22Rv1 (cell line): ENCODE measurements around the gene GALNT17.

ENCODE experiments used
- ZFX ChIP-seq: fragments of 450-650 bp; IDR thresholded peaks from 2 replicates; pipeline ENCODE4 v1.6.1; 2017; ENCODE audit warnings: antibody characterized with exemption, borderline replicate concordance
- TF ChIP-seq, protein P1 (sequence below): fragments of 450-650 bp; IDR thresholded peaks from 2 replicates; pipeline ENCODE4 v1.5.1; 2017; ENCODE audit warnings: mild to moderate bottlenecking

DNA sequence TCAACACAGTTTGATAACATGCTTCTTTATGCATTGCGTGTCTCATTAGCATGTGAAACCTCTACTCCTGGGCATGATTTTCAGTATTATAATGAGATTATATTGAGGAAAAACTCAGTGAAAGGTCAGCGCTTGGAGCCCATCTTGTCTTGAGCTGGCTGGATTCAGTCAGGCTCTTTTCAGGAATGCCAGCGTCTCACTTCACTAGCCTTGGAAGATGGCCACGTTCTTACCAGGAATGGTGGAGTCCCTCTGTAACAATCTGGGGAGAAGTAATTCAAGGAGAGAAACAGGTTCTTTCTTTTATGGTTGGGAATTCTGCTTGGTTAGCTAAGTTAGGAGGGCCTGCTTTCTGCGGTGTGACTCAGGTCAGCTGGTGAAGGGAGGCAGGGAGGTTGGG is 241.0 kb downstream of the GALNT17 start:
- TF ChIP-seq, protein P1, sequence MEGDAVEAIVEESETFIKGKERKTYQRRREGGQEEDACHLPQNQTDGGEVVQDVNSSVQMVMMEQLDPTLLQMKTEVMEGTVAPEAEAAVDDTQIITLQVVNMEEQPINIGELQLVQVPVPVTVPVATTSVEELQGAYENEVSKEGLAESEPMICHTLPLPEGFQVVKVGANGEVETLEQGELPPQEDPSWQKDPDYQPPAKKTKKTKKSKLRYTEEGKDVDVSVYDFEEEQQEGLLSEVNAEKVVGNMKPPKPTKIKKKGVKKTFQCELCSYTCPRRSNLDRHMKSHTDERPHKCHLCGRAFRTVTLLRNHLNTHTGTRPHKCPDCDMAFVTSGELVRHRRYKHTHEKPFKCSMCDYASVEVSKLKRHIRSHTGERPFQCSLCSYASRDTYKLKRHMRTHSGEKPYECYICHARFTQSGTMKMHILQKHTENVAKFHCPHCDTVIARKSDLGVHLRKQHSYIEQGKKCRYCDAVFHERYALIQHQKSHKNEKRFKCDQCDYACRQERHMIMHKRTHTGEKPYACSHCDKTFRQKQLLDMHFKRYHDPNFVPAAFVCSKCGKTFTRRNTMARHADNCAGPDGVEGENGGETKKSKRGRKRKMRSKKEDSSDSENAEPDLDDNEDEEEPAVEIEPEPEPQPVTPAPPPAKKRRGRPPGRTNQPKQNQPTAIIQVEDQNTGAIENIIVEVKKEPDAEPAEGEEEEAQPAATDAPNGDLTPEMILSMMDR = no peak
- no peak for TF ChIP-seq ZFX
